GM12872 (cell line): ENCODE measurements around the gene SUSD3.

Source experiments
- CTCF ChIP-seq: IDR thresholded peaks from 3 replicates; pipeline ENCODE4 v1.5.1; 2011; ENCODE audit warnings: low read depth, mild to moderate bottlenecking, low read length, moderate library complexity; ENCODE audit not compliant: insufficient read depth

SUSD3 gene

GRCh38 chr9:93081081-93081529 lies 22.6 kb downstream of the SUSD3 start:
- TF ChIP-seq CTCF = no peak

- no peak for TF ChIP-seq CTCF
Measured at GRCh38 chr9:93081931-93082330, 23.4 kb downstream of the SUSD3 start.

GRCh38 chr9:93082841-93083411 lies 24.4 kb downstream of the SUSD3 start:
- no peak for TF ChIP-seq CTCF

- no peak for TF ChIP-seq CTCF
Measured at GRCh38 chr9:93083592-93084470, 25.3 kb downstream of the SUSD3 start.

- no peak for TF ChIP-seq CTCF
Measured at GRCh38 chr9:93084471-93084881, 26.0 kb downstream of the SUSD3 start.

- TF ChIP-seq CTCF = no peak
Measured at GRCh38 chr9:93085676-93086075, 27.2 kb downstream of the SUSD3 start.

- no peak for TF ChIP-seq CTCF
Measured at GRCh38 chr9:93086447-93087224, 28.1 kb downstream of the SUSD3 start.
